IMR-90 (cell line): Measurements from ENCODE around the gene FUT8. TPM values are rescaled to one million over a fixed set of nuclear protein-coding genes. Genes with fewer than 3 reads are reported as not detected.

Experiments used
- ATAC-seq: fragments of 200-7000 bp; cut with Tn5 transposase; 2 replicates; pipeline ENCODE4 v1.9.1; 2020; ENCODE audit warnings: low read depth, mild to moderate bottlenecking, moderate library complexity
- BruUV-seq: library from RNA; stranded (reverse); fragments of 400-500 nt; replicated peaks from 2 replicates; lab custom pipeline; 2021; lab: Mats Ljungman, UMichigan
- CTCF ChIA-PET: fragments of 300-600 bp; formaldehyde crosslinking; extraction: SDS; loops from one replicate; lab custom pipeline; 2021; ENCODE audit warnings: antibody characterized with exemption; lab: Yijun Ruan, JAX
- POLR2A ChIA-PET: fragments of 300-600 bp; sonication (Branson Sonifier 250); formaldehyde crosslinking; loops from one replicate; lab custom pipeline; 2022; ENCODE audit warnings: antibody characterized with exemption; ENCODE audit not compliant: unreplicated experiment; lab: Charles Lee
- DNase-seq: peaks from one replicate; pipeline ENCODE4 v3.0.0; 2013
- H2AFZ ChIP-seq: replicated peaks from 2 replicates; pipeline ENCODE3; 2013; ENCODE audit warnings: low read length, mild to moderate bottlenecking; ENCODE audit not compliant: poor library complexity
- H2AK5ac ChIP-seq: 2 replicates; pipeline ENCODE4 v1.6.1; 2013; ENCODE audit warnings: low read depth, low read length, inconsistent platforms
- H2AK9ac ChIP-seq: replicated peaks from 2 replicates; pipeline ENCODE3; 2013; ENCODE audit warnings: mild to moderate bottlenecking, low read depth, low read length, moderate library complexity; ENCODE audit not compliant: poor library complexity
- H2BK120ac ChIP-seq: 2 replicates; pipeline ENCODE4 v1.6.1; 2013; ENCODE audit warnings: low read depth, low read length, inconsistent platforms
- H2BK15ac ChIP-seq: 3 replicates; pipeline ENCODE4 v1.6.1; 2013; ENCODE audit warnings: low read depth, low read length, inconsistent platforms
- H2BK20ac ChIP-seq: 2 replicates; pipeline ENCODE4 v1.6.1; 2013; ENCODE audit warnings: low read depth, mild to moderate bottlenecking, inconsistent platforms, low read length, moderate library complexity
- H2BK5ac ChIP-seq: 2 replicates; pipeline ENCODE4 v1.6.1; 2013; ENCODE audit warnings: mild to moderate bottlenecking, low read depth, low read length, inconsistent platforms; ENCODE audit not compliant: poor library complexity, severe bottlenecking
- H3K14ac ChIP-seq: replicated peaks from 2 replicates; pipeline ENCODE4 v1.6.1; 2013; ENCODE audit warnings: low read depth, low read length, inconsistent platforms
- H3K18ac ChIP-seq: 2 replicates; pipeline ENCODE4 v1.6.1; 2013; ENCODE audit warnings: low read depth, low read length, control low read depth
- H3K23ac ChIP-seq: 2 replicates; pipeline ENCODE4 v1.6.1; 2013; ENCODE audit warnings: low read depth, low read length, inconsistent platforms
- H3K27ac ChIP-seq: 2 replicates; pipeline ENCODE4 v1.5.1; 2013; ENCODE audit warnings: mild to moderate bottlenecking, control low read depth, low read length; ENCODE audit not compliant: insufficient read depth
- H3K27me3 ChIP-seq: 2 replicates; pipeline ENCODE4 v1.6.1; 2013; ENCODE audit warnings: low read length; ENCODE audit not compliant: control insufficient read depth, insufficient read depth
- H3K36me3 ChIP-seq: 2 replicates; pipeline ENCODE4 v1.6.1; 2013; ENCODE audit warnings: low read length, mixed read lengths; ENCODE audit not compliant: control insufficient read depth, insufficient read depth
- H3K4ac ChIP-seq: 2 replicates; pipeline ENCODE4 v1.6.1; 2013; ENCODE audit warnings: low read depth, low read length, inconsistent platforms
- H3K4me1 ChIP-seq: 2 replicates; pipeline ENCODE4 v1.6.1; 2013; ENCODE audit warnings: low read length, mixed read lengths; ENCODE audit not compliant: control insufficient read depth, insufficient read depth
- H3K4me2 ChIP-seq: 2 replicates; pipeline ENCODE4 v1.6.1; 2013; ENCODE audit warnings: low read depth, mild to moderate bottlenecking, control low read depth, low read length, moderate library complexity
- H3K4me3 ChIP-seq: 2 replicates; pipeline ENCODE4 v1.5.1; 2013; ENCODE audit warnings: low read depth, mild to moderate bottlenecking, control low read depth, low read length, moderate library complexity; ENCODE audit not compliant: insufficient read depth
- H3K56ac ChIP-seq: 2 replicates; pipeline ENCODE4 v1.6.1; 2013; ENCODE audit warnings: low read length, inconsistent platforms; ENCODE audit not compliant: insufficient read depth; ENCODE audit errors: extremely low read depth
- H3K79me1 ChIP-seq, 2 experiments: 2 replicates each; pipeline ENCODE4 v1.6.1; 2013; ENCODE audit warnings: low read length in 2 of 2, inconsistent platforms in 1 of 2, low read depth in 1 of 2
- H3K9ac ChIP-seq: 2 replicates; pipeline ENCODE4 v1.6.1; 2013; ENCODE audit warnings: low read depth, low read length, control low read depth
- H3K9me1 ChIP-seq: 2 replicates; pipeline ENCODE4 v1.6.1; 2013; ENCODE audit warnings: low read length, inconsistent platforms; ENCODE audit not compliant: insufficient read depth
- H3K9me3 ChIP-seq: 2 replicates; pipeline ENCODE4 v1.6.1; 2013; ENCODE audit warnings: low read length; ENCODE audit not compliant: control insufficient read depth, insufficient read depth
- H4K20me1 ChIP-seq: 2 replicates; pipeline ENCODE4 v1.6.1; 2013; ENCODE audit warnings: low read length, inconsistent platforms; ENCODE audit not compliant: insufficient read depth
- H4K5ac ChIP-seq: 2 replicates; pipeline ENCODE4 v1.6.1; 2013; ENCODE audit warnings: mild to moderate bottlenecking, low read depth, low read length, control low read depth
- H4K8ac ChIP-seq, 2 experiments: 2 replicates each; pipeline ENCODE4 v1.6.1; 2013; ENCODE audit warnings: low read depth in 2 of 2, low read length in 2 of 2, control low read depth in 1 of 2, inconsistent platforms in 1 of 2
- H4K91ac ChIP-seq: 2 replicates; pipeline ENCODE4 v1.6.1; 2013; ENCODE audit warnings: low read depth, low read length, inconsistent platforms; ENCODE audit not compliant: insufficient read depth
- BHLHE40 ChIP-seq: fragments of 150-350 bp; IDR thresholded peaks from 2 replicates; pipeline ENCODE4 v1.6.1; 2016; ENCODE audit warnings: mild to moderate bottlenecking, low read depth, low read length
- CEBPB ChIP-seq: IDR thresholded peaks from 2 replicates; pipeline ENCODE4 v1.6.1; 2012; ENCODE audit warnings: low read depth, low read length, improper control_type of control experiment
- MAFK ChIP-seq: IDR thresholded peaks from 2 replicates; pipeline ENCODE4 v1.6.1; 2012; ENCODE audit warnings: low read depth, low read length, improper control_type of control experiment
- MAZ ChIP-seq: IDR thresholded peaks from 2 replicates; pipeline ENCODE4 v1.6.1; 2012; ENCODE audit warnings: low read depth, mild to moderate bottlenecking, low read length, improper control_type of control experiment, moderate library complexity, borderline replicate concordance
- NFE2L2 ChIP-seq: fragments of 150-350 bp; IDR thresholded peaks from 2 replicates; pipeline ENCODE4 v1.6.1; 2016; ENCODE audit warnings: low read depth, mild to moderate bottlenecking, low read length
- POLR2A ChIP-seq: IDR thresholded peaks from 2 replicates; pipeline ENCODE4 v1.6.1; 2012; ENCODE audit warnings: mild to moderate bottlenecking, low read depth, low read length
- RAD21 ChIP-seq: IDR thresholded peaks from 2 replicates; pipeline ENCODE4 v1.6.1; 2012; ENCODE audit warnings: low read length, improper control_type of control experiment
- RFX5 ChIP-seq: IDR thresholded peaks from 2 replicates; pipeline ENCODE4 v1.8.0; 2012; ENCODE audit warnings: low read depth, mild to moderate bottlenecking, low read length, moderate library complexity
- SMC3 ChIP-seq: fragments of 150-350 bp; IDR thresholded peaks from 2 replicates; pipeline ENCODE4 v1.6.1; 2016; ENCODE audit warnings: low read depth, mild to moderate bottlenecking, antibody characterized with exemption, low read length, moderate library complexity
- WGBS, 2 experiments: methylation state at CpG; one replicate each; pipeline versions ENCODE4 v1.1.5 to v1.1.7; 2013; ENCODE audit warnings: missing lambda C conversion rate in 2 of 2; ENCODE audit not compliant: insufficient read length in 1 of 2; ENCODE audit errors: extremely low coverage in 2 of 2; 5-methylcytosine and 5-hydroxymethylcytosine counted together
- dilution Hi-C: fragments of 300-500 bp; cut with HindIII; formaldehyde crosslinking; loops from one replicate; pipeline ENCODE4 v1.14.3; 2018; ENCODE audit warnings: low sequenced_read_pairs; ENCODE audit not compliant: unreplicated experiment
- in situ Hi-C: fragments of 300-500 bp; cut with MboI; formaldehyde crosslinking; loops from 3 replicates; pipeline ENCODE4 v1.14.3; 2019; ENCODE audit warnings: low sequenced_read_pairs, inconsistent platforms, mixed read lengths
- intact Hi-C: fragments of 100-400 bp; cut with micrococcal nuclease; formaldehyde crosslinking; loops from 2 replicates; pipeline ENCODE4 v1.10.0; 2022
- polyA plus RNA-seq, 3 experiments: library from polyadenylated mRNA; depleted of rRNA; stranded (reverse); fragments of >200 nt; gene quantifications; 2 replicates each; pipeline ENCODE4 v1.2.3, GENCODE V29; 2012; ENCODE audit warnings: low replicate concordance in 1 of 3
- total RNA-seq: library from RNA; depleted of rRNA; stranded (reverse); fragments of >200 nt; gene quantifications from 2 replicates; pipeline ENCODE4 v1.2.3, GENCODE V29; 2012
- TF ChIP-seq, protein P1 (sequence below): fragments of 150-350 bp; IDR thresholded peaks from 2 replicates; pipeline ENCODE4 v1.6.1; 2017; ENCODE audit warnings: mild to moderate bottlenecking, antibody characterized with exemption, low read length, low read depth

Gene FUT8
- total and polyA plus RNA-seq, 2 of the 4 experiments (the other 2 are of a cell fraction), result 15.6 to 72.9 TPM

DNA sequence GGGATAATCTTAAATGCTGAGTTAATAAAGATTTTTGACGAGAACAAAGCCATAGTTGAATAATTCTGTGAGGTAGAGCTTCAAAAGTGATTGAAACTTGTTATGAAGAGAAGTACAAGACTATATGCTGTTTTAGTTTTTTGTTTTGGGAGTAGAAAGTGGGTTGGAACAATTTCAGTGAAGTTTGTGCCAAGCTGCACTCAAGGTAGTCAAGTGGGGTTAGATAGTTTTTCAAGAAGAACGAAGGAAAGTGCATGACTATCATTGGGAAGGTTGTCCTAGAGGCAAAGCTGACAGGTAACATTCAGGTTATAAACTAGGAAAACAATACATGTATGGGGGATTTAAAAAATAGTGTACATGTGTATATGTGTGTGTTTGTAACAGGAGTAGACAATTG lies 16.2 kb downstream of the FUT8 start:
- Histone ChIP-seq H3K9me1 (no peaks in the 10 kb centered on the region), H2AFZ (no peak overlapping the region), H2BK20ac (no peak overlapping the region), H3K9me3 (no peaks in the 10 kb centered on the region), H3K36me3 (no peaks in the 10 kb centered on the region), H3K4ac (no peak overlapping the region), H4K5ac (no peak overlapping the region), H4K8ac (no peak overlapping the region), H2AK5ac (no peak overlapping the region), H3K4me1 (no peaks in the 10 kb centered on the region), H2AK9ac (no peak overlapping the region), H3K18ac (no peak overlapping the region), H3K9ac (no peak overlapping the region), H3K79me1 (peaks cover 16 to 37% of the 10 kb centered on the region in 2 experiments), H3K14ac (no peak overlapping the region), H3K23ac (no peak overlapping the region; the same call in 1 of the 2 replicates), H3K27ac (no peak overlapping the region), H2BK15ac (no peak overlapping the region), H4K20me1 (no peaks in the 10 kb centered on the region), H2BK120ac (no peak overlapping the region), H4K91ac (no peak overlapping the region), H3K27me3 (no peaks in the 10 kb centered on the region), H3K4me3 (no peak overlapping the region), H2BK5ac (no peak overlapping the region), H3K4me2 (no peak overlapping the region), H3K56ac (no peak overlapping the region)
- no peak for DNase-seq
- TF ChIP-seq MAFK (no peak), RFX5 (no peak), CEBPB (no peak), RAD21 (no peak), POLR2A (no peak), BHLHE40 (no peak), MAZ (no peak), SMC3 (no peak), NFE2L2 (no peak)
- TF ChIP-seq, protein P1, sequence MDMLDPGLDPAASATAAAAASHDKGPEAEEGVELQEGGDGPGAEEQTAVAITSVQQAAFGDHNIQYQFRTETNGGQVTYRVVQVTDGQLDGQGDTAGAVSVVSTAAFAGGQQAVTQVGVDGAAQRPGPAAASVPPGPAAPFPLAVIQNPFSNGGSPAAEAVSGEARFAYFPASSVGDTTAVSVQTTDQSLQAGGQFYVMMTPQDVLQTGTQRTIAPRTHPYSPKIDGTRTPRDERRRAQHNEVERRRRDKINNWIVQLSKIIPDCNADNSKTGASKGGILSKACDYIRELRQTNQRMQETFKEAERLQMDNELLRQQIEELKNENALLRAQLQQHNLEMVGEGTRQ, result no peak
- in situ Hi-C loops (loop anchor here (10.0 kb wide), 1 partner anchor 536 kb away; no protein-coding TSS in a partner anchor), intact Hi-C loops (no loop called here), dilution Hi-C loops (no loop called here)
- no TSS peak for BruUV-seq
- ATAC-seq, result no peak
- CTCF ChIA-PET, result interaction anchor here (0.6 to 1.0 kb wide), 5 partner anchors 194 to 532 kb away, joined by 3 to 4 read pairs (median 3); no protein-coding TSS in a partner anchor
- POLR2A ChIA-PET, result no interaction called here
- WGBS, 2 experiments, result no CpG with 5 or more reads among the region's 2 CpGs
